ENCODE measurements around the gene SLC6A13. TPM values are rescaled to one million over a fixed set of nuclear protein-coding genes. Genes with fewer than 3 reads are reported as not detected.
"Not testable (repeated sequence)": the region's sequence is repeated elsewhere in the genome, so short reads cannot be mapped to it uniquely, and the experiment has no call there.

The SLC6A13 gene
- total and polyA plus RNA-seq, 2 donors (not counting 3 experiments of a cell fraction or from before 2014, with no cell fraction given) = 0.14 TPM; not detected in 1

DNA sequence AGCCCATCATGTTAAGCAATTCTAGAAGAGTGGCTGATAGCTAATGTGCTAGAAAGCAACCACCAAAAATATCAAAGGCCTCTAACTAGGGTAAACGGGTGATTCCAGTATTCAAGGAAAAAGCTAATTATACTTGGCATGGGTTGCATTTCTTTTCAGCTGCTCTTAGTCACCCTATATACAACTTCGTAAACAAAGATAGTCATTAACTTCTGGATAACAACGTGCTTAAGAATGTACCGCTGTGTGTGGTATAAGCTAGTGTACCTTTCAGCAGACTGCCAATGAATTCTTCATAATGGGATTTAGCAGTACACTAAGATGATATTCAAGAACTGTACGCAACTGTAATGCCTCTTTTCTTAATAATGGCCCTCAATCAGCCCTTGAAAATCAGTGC lies 42.2 kb upstream of the SLC6A13 start:
- FAIRE-seq = no peak
- no peaks in the 10 kb centered on the region for H3K9me1 ChIP-seq (replicated peaks; ENCODE audit: control insufficient read depth, extremely low read depth, insufficient read depth, low read length)
- ChIA-PET POLR2A (interaction anchor here (0.7 kb wide), 1 partner anchor 45 kb away, joined by 6 read pairs; no protein-coding TSS in a partner anchor), CTCF (interaction anchor here (0.7 to 1.1 kb wide), 2 partner anchors 13 to 72 kb away, joined by 3 read pairs; no protein-coding TSS in a partner anchor)
- no peaks in the 10 kb centered on the region for H4K20me1 ChIP-seq (replicated peaks; ENCODE audit: control insufficient read depth, extremely low read depth, insufficient read depth, low read length)
- H3K4me2 ChIP-seq (ENCODE audit: insufficient read depth, low read length) = no peak overlapping the region
- H3K79me2 ChIP-seq (ENCODE audit: control insufficient read depth, insufficient read depth, low read length) = peaks cover 20% of the 10 kb centered on the region
- no peaks in the 10 kb centered on the region for H3K4me1 ChIP-seq (ENCODE audit: control insufficient read depth, extremely low read depth, insufficient read depth, low read length)
- no TSS peak for BruUV-seq (replicated peaks)
- no peaks in the 10 kb centered on the region for H3K27me3 ChIP-seq (ENCODE audit: control insufficient read depth in 2 of 2, insufficient read depth in 2 of 2, low read length in 2 of 2)
- peaks cover 10 to 15% of the 10 kb centered on the region in 2 experiments for H3K36me3 ChIP-seq (ENCODE audit: control insufficient read depth in 2 of 2, extremely low read depth in 1 of 2, insufficient read depth in 2 of 2, low read length in 2 of 2)
- no peak overlapping the region for H2AFZ ChIP-seq (ENCODE audit: low read depth, low read length)
- DNase-seq (ENCODE audit: low read depth, low spot score) = no peak
- intact Hi-C loops (cut with micrococcal nuclease) = no loop called here
- no peak overlapping the region for H3K9ac ChIP-seq (replicated peaks; ENCODE audit: extremely low read depth, insufficient read depth, low read length)
- dilution Hi-C loops (cut with MboI; ENCODE audit: extremely low pct_ligation_motif_present, low sequenced_read_pairs) = no loop called here
- no peak overlapping the region for H3K27ac ChIP-seq (ENCODE audit: insufficient read depth, low read depth, low read length)
- no peak overlapping the region for H3K4me3 ChIP-seq (replicated peaks in 1 of 3; ENCODE audit: insufficient read depth in 1 of 3, low read depth in 1 of 3, low read length in 3 of 3)
- H3K9me3 ChIP-seq (replicated peaks; ENCODE audit: control insufficient read depth, insufficient read depth, low read length) = no peaks in the 10 kb centered on the region
- TF ChIP-seq JUN (IDR thresholded peaks at IDR 0.05; ENCODE audit: borderline replicate concordance, insufficient read depth, insufficient read length, low read depth) (no peak), POLR2A (IDR thresholded peaks at IDR 0.05; ENCODE audit: low read depth, low read length) (no peak), POLR2AphosphoS5 (IDR thresholded peaks at IDR 0.05; ENCODE audit: insufficient read depth, low read depth, low read length) (no peak), GATA2 (IDR thresholded peaks at IDR 0.05; ENCODE audit: insufficient read depth, insufficient read length, low read depth, low read length) (no peak), CTCF (IDR thresholded peaks at IDR 0.05; ENCODE audit: extremely low read depth in 1 of 2, insufficient read depth in 1 of 2, low read depth in 1 of 2, low read length in 2 of 2) (no peak), MYC (IDR thresholded peaks at IDR 0.05; ENCODE audit: low read depth, low read length) (no peak), EZH2 (IDR thresholded peaks at IDR 0.05; ENCODE audit: borderline replicate concordance, low read depth, low read length, severe bottlenecking) (no peak), MAX (IDR thresholded peaks at IDR 0.05; ENCODE audit: insufficient read depth, insufficient read length) (no peak), FOS (IDR thresholded peaks at IDR 0.05; ENCODE audit: borderline replicate concordance, insufficient read depth, low read length) (no peak)

DNA sequence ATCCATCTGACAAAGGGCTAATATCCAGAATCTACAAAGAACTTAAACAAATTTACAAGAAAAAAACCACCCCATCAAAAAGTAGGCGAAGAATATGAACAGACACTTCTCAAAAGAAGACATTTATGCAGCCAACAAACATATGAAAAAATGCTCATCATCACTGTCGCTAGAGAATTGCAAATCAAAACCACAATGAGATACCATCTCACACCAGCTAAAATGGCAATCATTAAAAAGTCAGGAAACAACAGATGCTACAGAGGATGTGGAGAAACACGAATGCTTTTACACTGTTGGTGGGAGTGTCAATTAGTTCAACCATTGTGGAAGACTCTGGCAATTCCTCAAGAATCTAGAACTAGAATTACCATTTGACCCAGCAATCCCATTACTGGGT lies 40.1 kb upstream of the SLC6A13 start:
- H4K20me1 ChIP-seq (replicated peaks; ENCODE audit: control insufficient read depth, extremely low read depth, insufficient read depth, low read length); BruUV-seq (replicated peaks); FAIRE-seq; DNase-seq (ENCODE audit: low read depth, low spot score); dilution Hi-C loops (cut with MboI; ENCODE audit: extremely low pct_ligation_motif_present, low sequenced_read_pairs); H3K27ac ChIP-seq (ENCODE audit: insufficient read depth, low read depth, low read length); H3K4me1 ChIP-seq (ENCODE audit: control insufficient read depth, extremely low read depth, insufficient read depth, low read length); H3K4me2 ChIP-seq (ENCODE audit: insufficient read depth, low read length); H3K27me3 ChIP-seq (ENCODE audit: control insufficient read depth in 2 of 2, insufficient read depth in 2 of 2, low read length in 2 of 2); H2AFZ ChIP-seq (ENCODE audit: low read depth, low read length); H3K4me3 ChIP-seq (replicated peaks in 1 of 3; ENCODE audit: insufficient read depth in 1 of 3, low read depth in 1 of 3, low read length in 3 of 3); H3K9me3 ChIP-seq (replicated peaks; ENCODE audit: control insufficient read depth, insufficient read depth, low read length); H3K9ac ChIP-seq (replicated peaks; ENCODE audit: extremely low read depth, insufficient read depth, low read length); POLR2A ChIA-PET; intact Hi-C loops (cut with micrococcal nuclease); CTCF ChIA-PET; H3K9me1 ChIP-seq (replicated peaks; ENCODE audit: control insufficient read depth, extremely low read depth, insufficient read depth, low read length): not testable (repeated sequence)
- H3K79me2 ChIP-seq (ENCODE audit: control insufficient read depth, insufficient read depth, low read length) = peaks cover 20% of the 10 kb centered on the region
- H3K36me3 ChIP-seq (ENCODE audit: control insufficient read depth in 2 of 2, extremely low read depth in 1 of 2, insufficient read depth in 2 of 2, low read length in 2 of 2) = peaks cover 7 to 11% of the 10 kb centered on the region in 2 experiments

GRCh38 chr12:300166-300565 lies 37.5 kb upstream of the SLC6A13 start:
- CTCF ChIA-PET = interaction anchor here (1.0 kb wide), 1 partner anchor 37 kb away, joined by 3 read pairs; no protein-coding TSS in a partner anchor
- H3K9ac ChIP-seq (replicated peaks; ENCODE audit: extremely low read depth, insufficient read depth, low read length); H3K9me3 ChIP-seq (replicated peaks; ENCODE audit: control insufficient read depth, insufficient read depth, low read length); H3K4me3 ChIP-seq (replicated peaks in 1 of 3; ENCODE audit: insufficient read depth in 1 of 3, low read depth in 1 of 3, low read length in 3 of 3); H3K9me1 ChIP-seq (replicated peaks; ENCODE audit: control insufficient read depth, extremely low read depth, insufficient read depth, low read length); FAIRE-seq; H3K4me1 ChIP-seq (ENCODE audit: control insufficient read depth, extremely low read depth, insufficient read depth, low read length); H3K36me3 ChIP-seq (ENCODE audit: control insufficient read depth in 2 of 2, extremely low read depth in 1 of 2, insufficient read depth in 2 of 2, low read length in 2 of 2); H4K20me1 ChIP-seq (replicated peaks; ENCODE audit: control insufficient read depth, extremely low read depth, insufficient read depth, low read length); H2AFZ ChIP-seq (ENCODE audit: low read depth, low read length); DNase-seq (ENCODE audit: low read depth, low spot score); H3K4me2 ChIP-seq (ENCODE audit: insufficient read depth, low read length); H3K27ac ChIP-seq (ENCODE audit: insufficient read depth, low read depth, low read length); POLR2A ChIA-PET; H3K27me3 ChIP-seq (ENCODE audit: control insufficient read depth in 2 of 2, insufficient read depth in 2 of 2, low read length in 2 of 2); dilution Hi-C loops (cut with MboI; ENCODE audit: extremely low pct_ligation_motif_present, low sequenced_read_pairs); BruUV-seq (replicated peaks); intact Hi-C loops (cut with micrococcal nuclease): not testable (repeated sequence)
- peaks cover 20% of the 10 kb centered on the region for H3K79me2 ChIP-seq (ENCODE audit: control insufficient read depth, insufficient read depth, low read length)

All from endothelial cell of umbilical vein (primary cell).